ENCODE measurements around the gene NCOA5.
A peak's percentile ranks its signal among the peaks of the same experiment; 100 is the strongest.

NCOA5 gene

DNA sequence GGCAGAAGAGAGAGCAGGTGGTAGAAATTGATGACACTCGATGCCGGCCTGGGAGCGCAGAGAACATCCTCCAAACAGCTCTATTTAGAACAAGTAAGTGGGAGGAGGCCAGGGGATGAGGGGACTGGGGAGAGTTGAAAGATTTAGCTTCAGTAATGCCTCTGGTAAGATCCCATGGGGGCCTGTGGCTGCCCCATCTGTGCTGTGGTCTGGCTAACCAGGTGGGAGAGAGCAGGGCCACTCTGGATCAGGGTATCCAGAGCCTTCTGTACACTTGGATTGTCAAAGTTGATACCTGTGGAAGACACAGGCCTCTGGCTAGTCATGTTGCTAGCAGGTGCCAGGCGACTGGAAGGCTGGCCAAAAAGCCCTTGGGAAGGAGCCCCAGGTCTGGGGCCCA is 27.6 kb downstream of the NCOA5 start:
- no peak for DNase-seq (ENCODE audit: low spot score)

DNA sequence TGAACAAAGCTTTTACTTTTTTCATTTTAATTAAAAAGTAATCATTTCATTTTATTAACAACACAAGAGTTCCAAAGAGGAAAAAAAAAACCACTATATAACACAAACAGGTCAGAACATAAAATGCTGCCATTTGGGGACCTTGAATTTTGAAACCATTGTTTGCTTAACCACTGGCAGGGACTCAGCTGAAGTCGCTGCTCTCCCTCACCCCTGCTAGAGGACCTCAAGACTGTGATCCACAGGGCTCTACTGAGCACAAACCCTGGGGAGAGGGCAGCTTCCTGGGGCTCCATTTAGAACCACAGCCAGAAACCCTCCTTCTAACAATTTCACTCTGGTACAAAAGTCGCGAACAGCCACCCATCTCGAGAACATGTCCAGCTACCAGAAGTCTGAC is 28.8 kb downstream of the NCOA5 start:
- DNase-seq (ENCODE audit: low spot score): no peak

GRCh38 chr20:46060301-46060881 is 29.4 kb downstream of the NCOA5 start:
- no peak for DNase-seq (ENCODE audit: low spot score)

DNA sequence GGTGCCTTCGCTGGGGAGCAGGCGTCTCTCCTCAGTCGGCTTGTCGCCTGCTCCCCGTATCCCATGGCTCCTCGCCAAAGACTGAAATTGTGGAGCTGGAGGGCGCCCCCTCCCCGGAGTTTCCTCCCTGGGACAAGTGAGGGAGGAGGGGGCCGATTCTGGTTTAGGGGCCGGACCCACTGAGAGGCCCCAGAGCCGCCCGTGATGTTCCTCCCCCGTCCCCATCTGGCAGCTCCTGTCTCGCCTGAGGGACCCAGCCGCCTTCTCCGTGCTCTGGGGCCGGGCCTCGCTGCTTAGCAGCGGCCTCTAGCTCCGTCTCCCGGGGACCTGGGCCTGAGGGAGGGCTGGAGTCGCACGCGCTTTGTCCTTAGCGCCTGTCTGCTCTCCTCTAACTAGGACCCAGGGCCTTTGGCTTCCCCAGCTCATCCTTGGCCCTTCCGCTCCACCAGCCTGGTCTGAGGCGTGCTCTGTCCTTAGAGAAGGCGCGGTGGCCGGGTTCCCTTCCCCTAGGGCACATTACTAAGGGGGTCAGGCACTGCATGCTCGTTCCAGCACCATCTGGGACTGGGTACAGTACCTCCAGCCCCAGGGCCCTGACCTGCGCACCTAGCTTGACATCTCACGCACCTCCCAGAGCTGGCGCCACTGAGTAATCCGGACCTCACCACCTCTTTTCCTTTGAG is 31.0 kb downstream of the NCOA5 start:
- peak; percentile 60 for DNase-seq (ENCODE audit: low spot score)

DNA sequence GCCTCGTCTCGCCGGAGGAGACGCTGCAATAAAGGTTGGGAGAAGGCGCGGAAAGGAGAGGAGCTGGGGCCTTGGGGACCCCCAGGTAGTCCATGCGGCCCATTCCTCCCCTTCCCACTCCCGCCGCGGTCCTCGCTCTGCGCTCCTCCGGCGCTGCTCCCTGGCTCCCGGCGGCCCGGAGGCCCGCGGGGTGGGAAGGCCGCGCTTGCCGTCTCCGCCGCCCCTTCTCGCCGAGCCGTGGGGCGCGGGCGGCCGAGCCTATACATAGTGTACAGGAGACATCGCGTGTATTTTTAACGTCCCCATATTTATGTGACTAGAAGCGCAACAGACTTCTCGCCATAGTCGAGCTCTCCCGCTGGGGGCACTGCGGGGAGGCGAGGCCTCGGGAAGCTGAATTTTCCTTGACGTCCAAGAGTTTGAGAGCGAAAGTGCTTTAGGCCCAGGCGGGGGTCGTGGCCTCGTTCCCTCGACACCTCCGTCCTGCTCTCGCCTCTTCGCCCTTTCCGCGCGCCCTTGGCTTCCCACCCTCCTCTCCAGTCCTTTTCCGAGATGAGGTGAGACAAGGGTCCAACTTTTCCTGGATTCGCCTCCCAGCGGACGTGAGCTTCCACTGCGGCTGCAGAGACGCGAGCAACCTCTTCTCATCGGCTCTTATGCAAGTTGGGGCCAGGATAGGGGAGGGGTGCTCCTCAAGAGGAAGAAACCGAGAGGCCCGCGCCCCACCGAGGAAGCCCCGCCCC is 31.7 kb downstream of the NCOA5 start:
- DNase-seq (ENCODE audit: low spot score): peak; percentile 67

- peak; percentile 88 for DNase-seq (ENCODE audit: low spot score)
Measured at GRCh38 chr20:46056970-46057855, 32.5 kb downstream of the NCOA5 start.

DNA sequence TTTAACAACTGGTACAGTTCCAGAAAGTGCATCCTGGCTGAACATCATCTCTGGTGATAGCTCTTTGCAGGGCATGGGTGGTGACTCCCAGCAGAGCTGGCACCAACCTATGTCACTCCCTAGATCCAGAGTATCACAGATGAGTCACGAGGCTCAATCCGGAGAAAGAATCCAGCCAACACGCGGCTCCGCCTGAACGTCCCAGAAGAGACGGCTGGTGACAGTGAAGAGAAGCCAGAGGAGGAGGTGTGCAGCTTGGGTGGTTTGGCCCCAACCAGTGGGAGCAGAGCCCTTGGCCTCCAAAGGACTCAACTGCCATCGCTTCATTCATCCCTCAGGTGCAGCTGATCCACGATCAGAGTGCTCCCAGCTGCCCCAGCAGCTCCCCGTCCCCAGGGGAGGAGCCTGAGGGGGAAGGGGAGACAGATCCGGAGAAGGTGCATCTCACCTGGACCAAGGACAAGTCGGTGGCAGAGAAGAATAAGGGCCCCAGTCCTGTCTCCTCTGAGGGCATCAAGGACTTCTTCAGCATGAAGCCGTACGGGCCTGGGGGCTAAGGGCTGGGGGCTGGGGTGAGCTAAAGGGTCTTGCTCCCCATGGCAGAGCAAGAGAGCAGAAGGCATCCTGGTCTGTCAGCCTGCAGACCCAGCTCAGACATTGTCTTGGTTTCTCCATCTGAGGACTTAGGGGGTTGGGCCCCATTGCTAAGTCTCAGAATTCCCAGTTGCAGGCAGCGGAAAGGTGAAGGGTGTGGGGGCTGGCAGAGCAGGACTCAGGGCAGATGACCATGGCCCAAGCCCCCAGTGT is 33.5 kb downstream of the NCOA5 start:
- DNase-seq (ENCODE audit: low spot score): no peak

DNA sequence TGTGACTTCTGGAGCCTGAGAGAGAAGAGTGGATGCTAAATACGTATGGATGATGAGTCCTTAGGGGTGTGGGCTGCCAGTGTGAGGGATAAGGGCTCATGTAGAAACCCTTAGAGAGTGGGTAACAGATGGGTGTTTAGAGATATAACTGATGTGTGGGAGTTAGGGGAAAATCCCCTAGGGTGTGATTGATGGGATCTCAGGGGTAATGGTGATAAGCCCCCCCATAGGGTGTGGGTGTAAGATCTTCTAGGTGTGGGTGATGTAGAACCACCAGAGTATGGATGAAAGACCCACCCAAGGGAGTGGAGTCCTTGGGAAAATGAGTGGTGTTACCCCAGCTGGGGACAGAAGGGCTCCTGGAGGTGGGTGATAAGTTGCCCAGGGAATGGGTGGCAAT is 34.5 kb downstream of the NCOA5 start:
- DNase-seq (ENCODE audit: low spot score): no peak

DNA sequence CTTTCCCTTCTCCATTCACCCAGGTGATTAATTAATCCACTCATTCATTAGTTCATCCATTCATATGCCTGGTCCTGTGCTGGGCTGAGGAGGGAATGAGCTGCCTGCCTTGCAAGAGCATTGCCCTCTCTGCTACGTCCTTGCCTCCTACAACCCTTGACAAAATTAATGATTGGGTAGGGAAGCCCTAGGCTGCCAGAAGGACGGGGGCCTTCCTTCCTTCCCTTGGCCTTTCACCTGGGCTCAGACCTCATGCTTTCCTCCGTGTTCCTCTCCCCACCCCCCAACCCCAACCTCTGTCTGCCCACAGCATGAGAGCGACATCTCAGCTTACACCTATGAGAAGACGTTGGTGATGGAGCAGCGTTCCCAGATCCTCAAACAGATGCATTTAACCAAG is 35.2 kb downstream of the NCOA5 start:
- no peak for DNase-seq (ENCODE audit: low spot score)

DNA sequence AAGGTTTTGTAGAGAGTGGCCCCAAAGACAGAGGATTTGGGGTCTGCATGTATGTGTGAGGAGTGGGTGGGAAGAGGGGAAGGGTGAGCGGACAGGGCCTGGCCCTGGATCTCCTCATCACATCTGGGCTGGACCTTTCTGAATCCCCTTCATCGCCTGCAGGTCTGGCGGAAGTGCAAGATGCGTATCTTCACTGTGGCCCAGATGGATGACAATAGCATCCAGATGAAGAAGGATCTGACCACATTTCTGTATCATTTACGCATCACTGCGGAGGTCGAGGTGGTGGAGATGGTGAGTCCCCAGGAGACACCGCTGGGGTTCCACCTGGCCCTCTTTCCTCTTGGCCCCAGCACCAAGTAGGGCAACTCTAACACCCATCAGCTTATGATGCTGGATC is 36.3 kb downstream of the NCOA5 start:
- DNase-seq (ENCODE audit: low spot score): no peak

DNA sequence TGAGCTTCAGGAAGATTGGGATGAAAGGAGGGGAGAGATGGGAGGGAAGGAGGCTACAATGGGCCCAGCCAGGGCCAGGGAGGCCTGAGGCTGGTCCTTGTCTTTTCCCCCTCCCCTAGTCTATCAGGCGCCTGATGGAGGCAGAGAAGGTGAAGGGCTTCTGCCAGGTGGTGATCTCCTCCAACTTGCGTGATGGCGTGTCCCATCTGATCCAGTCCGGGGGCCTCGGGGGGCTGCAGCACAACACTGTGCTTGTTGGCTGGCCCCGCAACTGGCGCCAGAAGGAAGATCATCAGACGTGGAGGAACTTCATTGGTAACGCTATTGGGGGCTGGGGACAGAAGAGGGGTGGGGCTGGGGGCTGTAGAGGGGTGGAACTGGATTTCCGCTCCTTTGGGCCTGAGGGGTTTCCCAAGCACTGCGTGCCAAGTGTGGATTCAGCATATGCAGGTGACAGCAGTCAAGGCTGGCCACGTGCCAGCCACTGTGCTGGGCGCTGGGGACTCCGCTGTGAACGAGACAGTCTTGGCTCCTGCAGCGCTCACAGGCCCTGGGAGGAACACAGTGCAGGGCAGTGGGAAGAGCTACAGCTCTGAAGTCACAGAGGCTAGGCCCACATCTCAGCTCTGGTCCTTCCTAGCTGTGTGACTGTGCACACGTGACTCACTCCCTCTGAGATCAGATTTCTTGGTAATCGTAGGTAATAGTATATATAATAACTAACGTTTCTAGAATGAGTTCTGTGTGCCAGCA is 38.0 kb downstream of the NCOA5 start:
- DNase-seq (ENCODE audit: low spot score): peak; percentile 26

GRCh38 chr20:46050885-46051284 is 38.9 kb downstream of the NCOA5 start:
- no peak for DNase-seq (ENCODE audit: low spot score)

- no peak for DNase-seq (ENCODE audit: low spot score)
Measured at GRCh38 chr20:46050444-46050843, 39.3 kb downstream of the NCOA5 start.

DNA sequence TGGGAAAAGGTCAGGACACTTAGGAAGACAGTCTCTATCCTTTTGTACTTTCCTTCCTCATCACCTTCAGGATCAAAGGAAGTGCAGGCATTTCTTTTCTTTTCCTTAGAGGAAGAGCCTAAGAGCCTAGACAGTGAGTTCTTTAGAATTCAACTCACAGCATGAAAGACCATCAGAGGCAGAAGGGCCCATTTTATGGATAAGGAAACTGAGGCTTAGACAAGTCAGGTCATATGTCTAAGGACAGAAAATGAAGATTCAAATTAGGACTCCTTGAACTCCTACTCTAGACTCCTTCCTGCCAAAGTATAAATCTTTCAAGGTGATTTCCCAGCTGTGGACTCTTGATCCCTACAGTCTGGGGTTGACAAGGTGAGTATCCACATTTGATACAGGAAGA is 39.9 kb downstream of the NCOA5 start:
- DNase-seq (ENCODE audit: low spot score): no peak

- no peak for DNase-seq (ENCODE audit: low spot score)
Measured at GRCh38 chr20:46049190-46049589, 40.6 kb downstream of the NCOA5 start.

- no peak for DNase-seq (ENCODE audit: low spot score)
Measured at GRCh38 chr20:46047821-46048220, 41.9 kb downstream of the NCOA5 start.

DNA sequence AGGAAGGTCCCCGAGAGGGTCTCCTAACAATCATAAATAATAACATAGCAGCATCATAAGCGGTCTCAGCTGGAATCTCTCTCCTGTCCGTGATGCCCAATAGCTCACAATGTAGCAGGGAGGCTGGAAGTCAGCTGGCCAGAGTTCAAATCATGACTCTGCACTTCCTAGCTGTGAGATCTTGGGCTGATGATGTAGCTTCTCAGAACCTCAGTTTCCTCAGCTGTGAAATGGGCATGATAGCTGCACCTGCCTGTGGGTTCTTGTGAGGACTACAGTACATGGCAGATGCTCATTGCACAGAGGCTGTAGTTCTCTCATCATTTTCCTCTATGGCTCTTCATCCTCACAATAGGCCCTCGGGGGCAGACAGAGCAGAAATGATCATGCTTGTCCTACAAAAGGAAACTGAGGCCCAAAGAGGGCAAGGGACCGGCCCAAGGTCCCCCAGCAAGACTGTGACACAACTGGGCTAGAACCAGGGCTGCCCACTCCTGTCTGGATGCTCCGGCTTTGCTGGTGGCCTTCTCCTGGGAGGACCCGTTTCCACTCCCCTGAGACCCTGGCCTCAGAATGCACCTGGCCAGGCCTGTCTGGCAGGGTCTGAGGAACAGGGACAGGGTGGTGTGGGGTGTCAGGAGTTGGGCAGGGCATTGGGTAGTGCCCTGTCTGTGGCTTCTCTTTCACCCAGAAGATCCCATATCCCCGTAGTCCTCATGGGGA is 43.0 kb downstream of the NCOA5 start:
- DNase-seq (ENCODE audit: low spot score): no peak

GRCh38 chr20:46044896-46045295 is 44.9 kb downstream of the NCOA5 start:
- DNase-seq (ENCODE audit: low spot score): no peak

- DNase-seq (ENCODE audit: low spot score): no peak
Measured at GRCh38 chr20:46043556-46043955, 46.2 kb downstream of the NCOA5 start.

DNA sequence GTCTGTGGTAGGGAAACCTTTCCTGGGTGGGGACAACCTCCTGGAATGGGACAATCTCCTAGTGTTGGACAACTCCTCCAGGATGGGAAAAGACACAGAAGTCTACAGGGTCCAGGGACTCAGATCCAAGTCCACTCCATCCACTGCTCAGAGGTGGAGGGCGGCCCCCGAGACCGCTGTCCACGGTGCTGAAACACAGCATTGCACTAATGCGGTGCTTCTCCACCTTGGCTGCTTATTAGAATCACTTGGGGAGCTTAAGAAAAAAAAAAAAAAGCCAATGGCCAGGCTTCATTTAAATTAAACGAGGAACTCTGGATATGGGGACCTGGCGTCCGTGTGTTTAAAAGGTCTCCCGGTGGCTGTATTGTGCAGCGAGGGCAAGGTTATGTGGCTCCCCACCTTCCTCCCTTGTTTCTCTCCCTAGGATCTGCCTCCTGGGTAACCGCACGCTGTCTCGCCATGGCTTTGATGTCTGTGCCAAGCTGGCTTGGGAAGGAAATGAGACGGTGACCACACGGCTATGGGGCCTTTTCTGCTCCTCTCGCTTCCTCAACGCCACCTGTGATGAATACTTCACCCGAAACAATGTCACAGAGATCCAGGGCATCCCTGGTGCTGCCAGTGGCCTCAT is 48.7 kb downstream of the NCOA5 start:
- peak; percentile 87 for DNase-seq (ENCODE audit: low spot score)

All from iPS-NIHi11 (cell line).